OCI-LY7 (cell line): ENCODE measurements around the gene HBM. TPM values are rescaled to one million over a fixed set of nuclear protein-coding genes. Genes with fewer than 3 reads are reported as not detected.

Experiments
- BruUV-seq: library from RNA; stranded (reverse); fragments of 400-500 nt; replicated peaks from 2 replicates; lab custom pipeline; 2021; lab: Mats Ljungman, UMichigan
- CTCF ChIA-PET: fragments of 300-600 bp; sonication (Branson Sonifier 250); formaldehyde crosslinking; loops from one replicate; lab custom pipeline; 2022; ENCODE audit warnings: antibody characterized with exemption; ENCODE audit not compliant: unreplicated experiment; lab: Charles Lee
- POLR2A ChIA-PET: fragments of 300-600 bp; sonication (Branson Sonifier 250); formaldehyde crosslinking; loops from one replicate; lab custom pipeline; 2022; ENCODE audit warnings: antibody characterized with exemption; lab: Charles Lee
- DNase-seq: peaks from one replicate; pipeline ENCODE4 v3.0.0-alpha.2; 2015; ENCODE audit warnings: low spot score
- H2AFZ ChIP-seq: fragments of 200-600 bp; sonication (generic), shearing (Covaris generic); 2 replicates; pipeline ENCODE4 v1.6.1; 2014; ENCODE audit warnings: mild to moderate bottlenecking, antibody characterized with exemption, low read length, moderate library complexity
- H3K27ac ChIP-seq: fragments of 200-600 bp; sonication (generic); 2 replicates; pipeline ENCODE4 v1.5.1; 2014; ENCODE audit warnings: mixed run types, low read depth, mild to moderate bottlenecking, moderate library complexity, low read length, inconsistent platforms; ENCODE audit not compliant: poor library complexity, severe bottlenecking
- H3K36me3 ChIP-seq: fragments of 200-600 bp; sonication (generic); 2 replicates; pipeline ENCODE4 v1.6.1; 2014; ENCODE audit warnings: mild to moderate bottlenecking, antibody characterized with exemption, low read length, moderate library complexity, mixed read lengths; ENCODE audit not compliant: insufficient read depth
- H3K4me1 ChIP-seq: fragments of 200-600 bp; sonication (generic); 2 replicates; pipeline ENCODE4 v1.5.1; 2014; ENCODE audit warnings: mild to moderate bottlenecking, low read length; ENCODE audit not compliant: insufficient read depth, poor library complexity, severe bottlenecking
- H3K4me2 ChIP-seq: fragments of 200-600 bp; sonication (generic); 2 replicates; pipeline ENCODE4 v1.6.1; 2014; ENCODE audit warnings: mild to moderate bottlenecking, low read length
- H3K4me3 ChIP-seq: fragments of 200-600 bp; sonication (generic); 2 replicates; pipeline ENCODE4 v1.5.1; 2014; ENCODE audit warnings: mild to moderate bottlenecking, low read depth, low read length; ENCODE audit not compliant: poor library complexity, severe bottlenecking
- H3K79me2 ChIP-seq: fragments of 200-600 bp; sonication (generic); 2 replicates; pipeline ENCODE4 v1.6.1; 2016; ENCODE audit warnings: low read depth, mild to moderate bottlenecking, low read length, moderate library complexity, mixed read lengths; ENCODE audit not compliant: insufficient read depth
- H3K9me2 ChIP-seq: fragments of 200-600 bp; sonication (generic); 2 replicates; pipeline ENCODE4 v1.6.1; 2016; ENCODE audit warnings: mild to moderate bottlenecking, low read length, mixed read lengths; ENCODE audit not compliant: insufficient read depth
- H3K9me3 ChIP-seq: fragments of 200-600 bp; sonication (generic); 2 replicates; pipeline ENCODE4 v1.6.1; 2014; ENCODE audit warnings: mild to moderate bottlenecking, mixed run types, low read length, mixed read lengths
- H4K20me1 ChIP-seq: fragments of 200-600 bp; sonication (generic); 2 replicates; pipeline ENCODE4 v1.6.1; 2014; ENCODE audit warnings: mild to moderate bottlenecking, antibody characterized with exemption, low read length, moderate library complexity, mixed read lengths; ENCODE audit not compliant: insufficient read depth
- EZH2phosphoT487 ChIP-seq: fragments of 200-600 bp; sonication (generic); IDR thresholded peaks from 2 replicates; pipeline ENCODE4 v1.6.1; 2018; ENCODE audit warnings: low read depth, borderline replicate concordance, mild to moderate bottlenecking, mixed run types, antibody characterized with exemption, low read length, moderate library complexity, mixed read lengths
- intact Hi-C: fragments of 100-400 bp; cut with micrococcal nuclease; formaldehyde crosslinking; loops from one replicate; pipeline ENCODE4 v1.10.0; 2022; ENCODE audit not compliant: unreplicated experiment
- total RNA-seq, 2 experiments: library from RNA; depleted of rRNA in 1 of 2; stranded (reverse); fragments of >200 nt in 1 of 2; shearing (Covaris generic) in 1 of 2; gene quantifications; 2 replicates each; pipeline ENCODE4 v1.2.3, GENCODE V29; 2014 to 2022
- TF ChIP-seq, protein P1 (sequence below): fragments of 200-600 bp; sonication (generic); conservative IDR thresholded peaks from 2 replicates; pipeline ENCODE4 v1.5.1; 2014; ENCODE audit warnings: mild to moderate bottlenecking, antibody characterized with exemption, low read length, moderate library complexity, mixed read lengths

Gene HBM
- total RNA-seq, 2 experiments from 2014 or later = not detected

DNA sequence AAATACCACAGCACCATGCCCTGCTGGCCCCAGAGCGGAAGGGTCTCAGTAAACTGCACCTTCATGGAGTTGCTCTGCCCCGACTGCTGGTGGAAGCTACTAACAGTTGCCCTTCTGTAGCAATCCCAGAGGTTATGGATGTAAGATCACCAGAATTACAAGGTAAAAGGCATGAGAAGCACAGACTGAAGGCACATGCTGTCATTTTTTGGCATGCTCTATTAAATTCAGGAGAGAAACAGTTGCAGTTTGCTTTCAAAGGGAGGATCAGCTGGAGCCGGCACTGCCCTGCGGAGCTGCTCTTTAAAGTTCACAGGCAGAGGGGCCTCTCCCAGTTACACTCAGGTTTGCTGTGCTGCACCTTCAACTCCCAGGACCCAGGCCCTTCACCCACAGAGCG lies 46.5 kb upstream of the HBM start:
- intact Hi-C loops = no loop called here
- no peak overlapping the region for H3K4me2 ChIP-seq
- H3K79me2 ChIP-seq = no peaks in the 10 kb centered on the region
- H3K4me1 ChIP-seq = no peaks in the 10 kb centered on the region
- peaks cover 38% of the 10 kb centered on the region for H3K36me3 ChIP-seq
- H2AFZ ChIP-seq = no peak overlapping the region
- H3K27ac ChIP-seq = no peak overlapping the region
- no peaks in the 10 kb centered on the region for H3K9me2 ChIP-seq
- no peak overlapping the region for H3K4me3 ChIP-seq
- H3K9me3 ChIP-seq = no peaks in the 10 kb centered on the region
- no peak for DNase-seq
- CTCF ChIA-PET = no interaction called here
- no peaks in the 10 kb centered on the region; the same call in 1 of the 2 replicates for H4K20me1 ChIP-seq
- no TSS peak for BruUV-seq
- POLR2A ChIA-PET = no interaction called here
- no peak for TF ChIP-seq EZH2phosphoT487
- TF ChIP-seq, protein P1, sequence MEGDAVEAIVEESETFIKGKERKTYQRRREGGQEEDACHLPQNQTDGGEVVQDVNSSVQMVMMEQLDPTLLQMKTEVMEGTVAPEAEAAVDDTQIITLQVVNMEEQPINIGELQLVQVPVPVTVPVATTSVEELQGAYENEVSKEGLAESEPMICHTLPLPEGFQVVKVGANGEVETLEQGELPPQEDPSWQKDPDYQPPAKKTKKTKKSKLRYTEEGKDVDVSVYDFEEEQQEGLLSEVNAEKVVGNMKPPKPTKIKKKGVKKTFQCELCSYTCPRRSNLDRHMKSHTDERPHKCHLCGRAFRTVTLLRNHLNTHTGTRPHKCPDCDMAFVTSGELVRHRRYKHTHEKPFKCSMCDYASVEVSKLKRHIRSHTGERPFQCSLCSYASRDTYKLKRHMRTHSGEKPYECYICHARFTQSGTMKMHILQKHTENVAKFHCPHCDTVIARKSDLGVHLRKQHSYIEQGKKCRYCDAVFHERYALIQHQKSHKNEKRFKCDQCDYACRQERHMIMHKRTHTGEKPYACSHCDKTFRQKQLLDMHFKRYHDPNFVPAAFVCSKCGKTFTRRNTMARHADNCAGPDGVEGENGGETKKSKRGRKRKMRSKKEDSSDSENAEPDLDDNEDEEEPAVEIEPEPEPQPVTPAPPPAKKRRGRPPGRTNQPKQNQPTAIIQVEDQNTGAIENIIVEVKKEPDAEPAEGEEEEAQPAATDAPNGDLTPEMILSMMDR = no peak

DNA sequence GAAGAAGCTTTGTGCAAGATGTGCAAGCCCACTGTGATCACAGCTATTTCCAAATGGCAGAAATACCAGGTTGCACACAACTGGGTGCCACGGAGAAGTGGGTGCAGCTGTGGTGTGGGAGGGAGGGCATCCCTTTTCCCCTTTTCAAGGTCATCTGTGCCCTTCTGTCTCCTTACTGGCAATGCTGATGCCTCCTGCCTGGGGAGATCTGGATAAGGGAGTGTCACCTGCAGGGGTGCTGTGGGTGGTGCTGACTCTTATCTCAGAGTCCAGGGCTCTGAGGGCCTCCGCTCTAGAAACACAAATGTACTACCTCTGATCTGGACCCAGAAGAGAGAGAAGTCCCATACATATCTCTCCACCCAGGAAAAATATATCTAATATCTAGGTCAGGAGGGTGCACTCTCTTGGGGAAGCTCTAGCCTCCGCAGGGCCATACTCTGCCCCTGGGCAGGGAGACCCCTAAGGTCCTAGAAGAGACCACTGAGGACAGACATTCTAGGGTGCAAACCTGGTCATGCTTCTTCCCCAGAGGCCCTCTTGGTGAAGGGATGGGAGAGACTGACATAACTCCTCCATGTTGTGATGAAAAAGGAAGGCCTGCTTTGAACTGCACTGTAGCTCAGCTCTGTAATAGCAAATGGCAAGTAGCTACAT lies 45.8 kb upstream of the HBM start:
- Histone ChIP-seq H2AFZ (no peak overlapping the region), H3K9me2 (no peaks in the 10 kb centered on the region), H3K9me3 (no peaks in the 10 kb centered on the region), H3K36me3 (peaks cover 41% of the 10 kb centered on the region), H3K27ac (no peak overlapping the region), H3K4me3 (no peak overlapping the region), H3K79me2 (no peaks in the 10 kb centered on the region), H4K20me1 (no peaks in the 10 kb centered on the region; the same call in 1 of the 2 replicates), H3K4me2 (no peak overlapping the region), H3K4me1 (no peaks in the 10 kb centered on the region)
- ChIA-PET POLR2A (no interaction called here), CTCF (no interaction called here)
- no peak for DNase-seq
- TF ChIP-seq, protein P1 = no peak
- no peak for TF ChIP-seq EZH2phosphoT487
- intact Hi-C loops = no loop called here
- BruUV-seq = no TSS peak

DNA sequence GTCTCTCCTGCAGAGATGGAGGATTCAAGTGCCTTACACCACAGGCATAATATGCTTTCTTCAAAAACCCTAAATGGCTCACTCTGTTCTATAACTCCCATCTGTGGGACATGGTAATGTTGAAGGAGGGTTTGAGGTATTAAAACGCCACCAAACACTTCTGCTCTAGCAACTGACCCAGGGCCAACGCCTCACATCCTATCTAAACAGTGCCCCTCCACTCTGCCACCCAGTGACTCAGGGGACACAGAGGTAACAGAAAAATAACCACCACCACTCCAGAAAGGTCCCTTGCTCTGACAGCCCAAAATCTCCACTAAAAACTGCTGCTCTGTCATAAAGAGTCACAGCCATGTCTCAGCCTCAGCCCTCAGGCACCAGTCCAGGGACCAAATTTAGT lies 45.0 kb upstream of the HBM start:
- ChIA-PET CTCF (no interaction called here), POLR2A (no interaction called here)
- Histone ChIP-seq H2AFZ (no peak overlapping the region), H3K9me3 (no peaks in the 10 kb centered on the region), H3K79me2 (no peaks in the 10 kb centered on the region), H4K20me1 (no peaks in the 10 kb centered on the region; the same call in 1 of the 2 replicates), H3K4me3 (no peak overlapping the region), H3K9me2 (no peaks in the 10 kb centered on the region), H3K27ac (no peak overlapping the region), H3K4me2 (no peak overlapping the region), H3K4me1 (no peaks in the 10 kb centered on the region), H3K36me3 (peaks cover 36% of the 10 kb centered on the region)
- no peak for TF ChIP-seq EZH2phosphoT487
- TF ChIP-seq, protein P1 = no peak
- no TSS peak for BruUV-seq
- no peak for DNase-seq
- intact Hi-C loops = no loop called here
